Heart right ventricle (tissue), 16 donors: ENCODE results near the gene TTC3. TPM values are rescaled to one million over a fixed set of nuclear protein-coding genes. Genes with fewer than 3 reads are reported as not detected.

Experiments
- ATAC-seq, 8 donors: fragments of 200-7000 bp; cut with Tn5 transposase; one replicate each; pipeline ENCODE4 v1.9.1; 2020; ENCODE audit warnings: mild to moderate bottlenecking in 8 of 8, moderate library complexity in 8 of 8, moderate number of reproducible peaks in 1 of 8
- DNase-seq, 2 donors: peaks; one replicate each; pipeline ENCODE4 v3.0.0-alpha.2; 2020
- H3K27ac ChIP-seq, 10 donors: fragments of 200-600 bp; sonication (generic) in 2 of 10; one replicate each; pipeline versions ENCODE4 v1.5.0 to v1.8.0; 2020 to 2022; ENCODE audit warnings: mild to moderate bottlenecking in 3 of 10
- H3K27me3 ChIP-seq, 7 donors: fragments of 200-600 bp; one replicate each; pipeline ENCODE4 v1.8.0; 2021 to 2022; ENCODE audit warnings: mild to moderate bottlenecking in 2 of 7
- H3K36me3 ChIP-seq, 9 donors: fragments of 200-600 bp; sonication (generic) in 1 of 9; one replicate each; pipeline versions ENCODE4 v1.5.0 to v1.8.0; 2020 to 2022; ENCODE audit warnings: mild to moderate bottlenecking in 2 of 9
- H3K4me1 ChIP-seq, 9 donors: fragments of 200-600 bp; sonication (generic) in 1 of 9; one replicate each; pipeline versions ENCODE4 v1.5.0 to v1.8.0; 2020 to 2022; ENCODE audit warnings: mild to moderate bottlenecking in 4 of 9
- H3K4me3 ChIP-seq, 10 donors: fragments of 200-600 bp; sonication (generic) in 2 of 10; one replicate each; pipeline versions ENCODE4 v1.5.0 to v1.8.0; 2020 to 2022; ENCODE audit warnings: mild to moderate bottlenecking in 7 of 10, moderate library complexity in 2 of 10
- H3K9me3 ChIP-seq, 11 donors: fragments of 200-600 bp in 10 of 11; sonication (generic) in 2 of 11; one replicate each; pipeline versions ENCODE4 v1.5.0 to v1.8.0; 2013 to 2022; ENCODE audit warnings: mild to moderate bottlenecking in 2 of 11, control low read depth in 1 of 11, moderate library complexity in 1 of 11
- CTCF ChIP-seq, 9 donors: fragments of 200-600 bp; sonication (generic) in 2 of 9; IDR thresholded peaks; one replicate each; pipeline versions ENCODE4 v1.5.0 to v1.8.0; 2021 to 2022; ENCODE audit warnings: antibody characterized with exemption in 9 of 9, mild to moderate bottlenecking in 5 of 9, moderate library complexity in 1 of 9
- whole genome bisulfite sequencing, 2 donors: extraction: QIAGEN DNeasy Blood & Tissue Kit; methylation state at CpG; one replicate each; pipeline ENCODE4 v1.1.7; 2013; ENCODE audit warnings: inconsistent platforms in 1 of 2; 5-methylcytosine and 5-hydroxymethylcytosine counted together
- intact Hi-C, 10 donors: fragments of 100-400 bp; cut with DNase I; formaldehyde crosslinking; loops; one replicate each; pipeline versions ENCODE4 v1.11.1 to v1.14.2; 2022
- polyA plus RNA-seq, 2 donors: library from polyadenylated mRNA; stranded (reverse); fragments of 200-250 nt; gene quantifications; one replicate each; pipeline ENCODE4 v1.2.3, GENCODE V29; 2013
- total RNA-seq, 10 donors: library from RNA; stranded (reverse); fragmentation: NEBNext Ultra II Directional in 3 of 10; extraction: Animal tissue kit (Norgen Biotek cat#: 25700) in 3 of 10; gene quantifications; one replicate each; pipeline versions ENCODE4 v1.2.1 to v1.2.4, GENCODE V29; 2021 to 2023
- donor health status: Arrhythmogenic right ventricular cardiomyopathy.
- donor health status: ischemic (EF 13 %, LVEDD 7.1; RV severe dilation, severe dysfunction).
- donor health status: healthy with polysubstance abuse.
- donor health status: DM: no; HTN: yes; CAD: no.
- donor health status: DM: no; HTN: no; CAD: no.
- donor health status: ischemic (EF 25% LVEDD 6.9; RV normal size, moderate dysfunction).
- donor health status: ischemic (EF 25% LVEDD 5.7; RV mildly dilated, moderate dysfunction).
- donor health status: healthy.
- donor health status: DM: yes; HTN: yes; CAD: no.
- donor health status: Ischemic cardiomyopathy.
- donor health status: ischemic (EF 35%, LVEDD 5.7; RV mildly dilated, moderate dysfunction).
- donor health status: nonischemic (EF 11% LVEDD 7.7; RV severe dilation, severe dysfunction).
- donor health status: DM: yes; HTN: yes; CAD: no.
- donor health status: PGD.
- donor health status: ischemic (EF 29% LVEDD 5.4; RV normal size, mild dysfunction).
- donor health status: nonischemic (EF 23%, LVEDD 6.1; RV moderate dilation, normal function).

Gene TTC3
- total and polyA plus RNA-seq, 12 donors: 14.0 to 62.1 (median 50.1) TPM

GRCh38 chr21:37251294-37251634 lies 178.2 kb downstream of the TTC3 start:
- Histone ChIP-seq H3K4me3 (no peak overlapping the region), H3K27ac (no peak overlapping the region), H3K4me1 (peaks cover 0 to 40% (median 29%) of the 10 kb centered on the region in 9 donors), H3K9me3 (no peaks in the 10 kb centered on the region), H3K36me3 (no peaks in the 10 kb centered on the region), H3K27me3 (no peaks in the 10 kb centered on the region)
- no peak for ATAC-seq
- no peak for DNase-seq
- intact Hi-C loops: no loop called here
- WGBS, 2 donors: 82 to 87% methylated on average over 2 of the region's 2 CpGs
- no peak for TF ChIP-seq CTCF (IDR thresholded peaks at IDR 0.05)

Other genes with a start within 250 kb of the TTC3 start
- 1 to 10 TPM; 5.0 to 9.6 (median 7.5) TPM for gene HLCS, start 106.6 kb upstream of the TTC3 start, total RNA-seq
- 1 to 10 TPM; 2.0 to 2.5 TPM for gene HLCS, start 106.6 kb upstream of the TTC3 start, polyA plus RNA-seq
- not detected for gene RIPPLY3, start 66.6 kb upstream of the TTC3 start, total RNA-seq
- under 1 TPM in 1 of 2 donors, not detected in 1; 0.03 TPM for gene RIPPLY3, start 66.6 kb upstream of the TTC3 start, polyA plus RNA-seq
- gene PIGP, start 183 bp upstream of the TTC3 start, total RNA-seq: 10 to 100 TPM; 33.9 to 41.8 (median 38.3) TPM
- 10 to 100 TPM; 24.5 to 32.1 TPM for gene PIGP, start 183 bp upstream of the TTC3 start, polyA plus RNA-seq
- 10 to 100 TPM; 37.6 to 57.5 (median 47.0) TPM for gene VPS26C, start 194.1 kb downstream of the TTC3 start, total RNA-seq
- 10 to 100 TPM; 22.3 to 27.6 TPM for gene VPS26C, start 194.1 kb downstream of the TTC3 start, polyA plus RNA-seq